ENCODE measurements around the gene MLF1.
"Not testable (repeated sequence)": the region's sequence is repeated elsewhere in the genome, so short reads cannot be mapped to it uniquely, and the experiment has no call there.

Gene MLF1
- 2.2 to 15.7 reads per million in 2 donors for total RNA-seq

GRCh38 chr3:158570999-158571702 is at the start of gene MLF1:
Gene MLF1 (plus strand): TSS chr3:158571194. CDS start chr3:158571301, 107 bp downstream.
- peak; percentile 62 for DNase-seq

GRCh38 chr3:158522221-158523136 is 48.5 kb upstream of the MLF1 start:
- no peak for DNase-seq

- no peak for DNase-seq
Measured at GRCh38 chr3:158528076-158528674, 42.8 kb upstream of the MLF1 start.

- no peak for DNase-seq
Measured at GRCh38 chr3:158531334-158531733, 39.7 kb upstream of the MLF1 start.

- no peak for DNase-seq
Measured at GRCh38 chr3:158532099-158532734, 38.8 kb upstream of the MLF1 start.

GRCh38 chr3:158535918-158536317 is 35.1 kb upstream of the MLF1 start:
- DNase-seq: no peak

- peak; percentile 22 for DNase-seq
Measured at GRCh38 chr3:158539414-158540014, 31.5 kb upstream of the MLF1 start.

- DNase-seq: no peak
Measured at GRCh38 chr3:158540066-158540465, 30.9 kb upstream of the MLF1 start.

GRCh38 chr3:158548691-158549090 is 22.3 kb upstream of the MLF1 start:
- no peak for DNase-seq

GRCh38 chr3:158549938-158550337 is 21.1 kb upstream of the MLF1 start:
- DNase-seq: not testable (repeated sequence)

GRCh38 chr3:158552124-158552523 is 18.9 kb upstream of the MLF1 start:
- DNase-seq: no peak

GRCh38 chr3:158559504-158559903 is 11.5 kb upstream of the MLF1 start:
- DNase-seq: no peak

GRCh38 chr3:158560979-158561378 is 10.0 kb upstream of the MLF1 start:
- DNase-seq: no peak

GRCh38 chr3:158562674-158563073 is 8.3 kb upstream of the MLF1 start:
- DNase-seq: no peak

- DNase-seq: no peak
Measured at GRCh38 chr3:158563076-158563475, 7.9 kb upstream of the MLF1 start.

GRCh38 chr3:158565076-158565475 is 5.9 kb upstream of the MLF1 start:
- DNase-seq: no peak

GRCh38 chr3:158568784-158569183 is 2.2 kb upstream of the MLF1 start:
- no peak for DNase-seq

GRCh38 chr3:158569794-158570193 is 1.2 kb upstream of the MLF1 start:
- DNase-seq: no peak

GRCh38 chr3:158571969-158572765 is 1.2 kb downstream of the MLF1 start:
- DNase-seq: no peak

- DNase-seq: no peak
Measured at GRCh38 chr3:158572766-158573060, 1.7 kb downstream of the MLF1 start.

- no peak for DNase-seq
Measured at GRCh38 chr3:158573714-158574113, 2.7 kb downstream of the MLF1 start.

- DNase-seq: no peak
Measured at GRCh38 chr3:158574646-158575045, 3.7 kb downstream of the MLF1 start.

Measured in T-helper 9 cell (primary cell).